Lower leg skin (tissue), 4 donors: ENCODE results near the gene LRRC74B. TPM values are rescaled to one million over a fixed set of nuclear protein-coding genes. Genes with fewer than 3 reads are reported as not detected.
"Not testable (repeated sequence)": the region's sequence is repeated elsewhere in the genome, so short reads cannot be mapped to it uniquely, and the experiment has no call there.

Experiments used
- DNase-seq, 2 donors: peaks; one replicate each; pipeline ENCODE4 v3.0.0-alpha.2; 2019; ENCODE audit warnings: low spot score in 2 of 2
- H3K4me3 ChIP-seq: fragments of 200-600 bp; sonication (generic); 2 replicates; pipeline ENCODE4 v1.5.1; 2017; ENCODE audit warnings: mild to moderate bottlenecking, low read depth; ENCODE audit not compliant: poor library complexity, severe bottlenecking
- POLR2A ChIP-seq, 2 donors: fragments of 450-650 bp; IDR thresholded peaks; one replicate each; pipeline ENCODE4 v1.6.1; 2016 to 2017; ENCODE audit warnings: antibody characterized with exemption in 2 of 2, mild to moderate bottlenecking in 1 of 2, moderate library complexity in 1 of 2
- WGBS, 2 donors: methylation state at CpG; one replicate each; pipeline ENCODE4 v1.1.5; 2018; 5-methylcytosine and 5-hydroxymethylcytosine counted together
- intact Hi-C: fragments of 100-400 bp; cut with DNase I; formaldehyde crosslinking; loops from one replicate; pipeline ENCODE4 v1.15.0; 2023; ENCODE audit warnings: low total_unique reads
- total RNA-seq, 4 donors: library from RNA; depleted of rRNA; stranded (reverse); fragments of >200 nt; gene quantifications; one replicate each; pipeline ENCODE4 v1.1.0, GENCODE V29; 2016
- TF ChIP-seq, protein P1 (sequence below), 3 donors: fragments of 450-650 bp; IDR thresholded peaks; one replicate each; pipeline ENCODE4 v1.5.1; 2016; ENCODE audit warnings: antibody characterized with exemption in 3 of 3, mild to moderate bottlenecking in 3 of 3, moderate library complexity in 2 of 3

LRRC74B gene
- total RNA-seq, 4 donors from 2014 or later: not detected

DNA sequence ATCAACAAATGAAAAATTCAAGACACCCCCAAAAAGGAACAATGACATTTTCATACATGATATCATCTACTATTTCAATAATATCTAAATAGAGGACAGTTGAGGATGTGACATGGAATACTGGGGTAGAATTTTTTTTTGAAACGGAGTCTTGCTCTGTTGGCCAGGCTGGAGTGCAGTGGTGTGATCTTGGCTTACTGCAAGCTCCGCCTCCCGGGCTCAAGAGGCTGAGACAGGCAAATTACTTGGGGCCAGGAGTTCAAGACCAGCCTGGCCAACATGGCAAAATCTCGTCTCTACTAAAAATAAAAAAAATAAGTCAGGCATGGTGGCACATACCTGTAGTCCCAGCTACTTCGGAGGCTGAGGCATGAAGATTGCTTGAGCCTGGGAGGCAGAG, 41.4 kb downstream of the LRRC74B start:
- H3K4me3 ChIP-seq: no peak overlapping the region
- TF ChIP-seq POLR2A (IDR thresholded peaks at IDR 0.05): no peak
- TF ChIP-seq, protein P1, sequence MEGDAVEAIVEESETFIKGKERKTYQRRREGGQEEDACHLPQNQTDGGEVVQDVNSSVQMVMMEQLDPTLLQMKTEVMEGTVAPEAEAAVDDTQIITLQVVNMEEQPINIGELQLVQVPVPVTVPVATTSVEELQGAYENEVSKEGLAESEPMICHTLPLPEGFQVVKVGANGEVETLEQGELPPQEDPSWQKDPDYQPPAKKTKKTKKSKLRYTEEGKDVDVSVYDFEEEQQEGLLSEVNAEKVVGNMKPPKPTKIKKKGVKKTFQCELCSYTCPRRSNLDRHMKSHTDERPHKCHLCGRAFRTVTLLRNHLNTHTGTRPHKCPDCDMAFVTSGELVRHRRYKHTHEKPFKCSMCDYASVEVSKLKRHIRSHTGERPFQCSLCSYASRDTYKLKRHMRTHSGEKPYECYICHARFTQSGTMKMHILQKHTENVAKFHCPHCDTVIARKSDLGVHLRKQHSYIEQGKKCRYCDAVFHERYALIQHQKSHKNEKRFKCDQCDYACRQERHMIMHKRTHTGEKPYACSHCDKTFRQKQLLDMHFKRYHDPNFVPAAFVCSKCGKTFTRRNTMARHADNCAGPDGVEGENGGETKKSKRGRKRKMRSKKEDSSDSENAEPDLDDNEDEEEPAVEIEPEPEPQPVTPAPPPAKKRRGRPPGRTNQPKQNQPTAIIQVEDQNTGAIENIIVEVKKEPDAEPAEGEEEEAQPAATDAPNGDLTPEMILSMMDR (IDR thresholded peaks at IDR 0.05): no peak
- WGBS, 2 donors: 84 to 89% methylated on average over 5 of the region's 5 CpGs
- intact Hi-C loops: no loop called here
- no peak for DNase-seq

DNA sequence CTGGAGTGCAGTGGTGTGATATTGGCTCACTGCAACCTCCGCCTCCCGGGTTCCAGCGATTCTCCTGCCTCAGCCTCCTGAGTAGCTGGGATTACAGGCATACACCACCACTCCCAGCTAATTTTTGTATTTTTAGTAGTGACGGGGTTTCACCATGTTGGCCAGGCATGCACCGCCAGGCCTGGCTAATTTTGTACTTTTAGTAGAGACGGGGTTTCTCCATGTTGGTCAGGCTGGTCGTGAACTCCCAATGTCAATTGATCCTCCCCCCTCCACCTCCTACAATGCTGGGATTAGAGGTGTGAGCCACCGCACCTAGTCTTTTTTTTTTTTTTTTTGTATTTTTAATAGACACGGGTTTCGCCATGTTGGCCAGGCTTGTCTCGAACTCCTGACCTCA, 42.2 kb downstream of the LRRC74B start:
- intact Hi-C loops, DNase-seq: not testable (repeated sequence)
- WGBS, 2 donors: 93 to 94% methylated on average over 11 of the region's 11 CpGs

DNA sequence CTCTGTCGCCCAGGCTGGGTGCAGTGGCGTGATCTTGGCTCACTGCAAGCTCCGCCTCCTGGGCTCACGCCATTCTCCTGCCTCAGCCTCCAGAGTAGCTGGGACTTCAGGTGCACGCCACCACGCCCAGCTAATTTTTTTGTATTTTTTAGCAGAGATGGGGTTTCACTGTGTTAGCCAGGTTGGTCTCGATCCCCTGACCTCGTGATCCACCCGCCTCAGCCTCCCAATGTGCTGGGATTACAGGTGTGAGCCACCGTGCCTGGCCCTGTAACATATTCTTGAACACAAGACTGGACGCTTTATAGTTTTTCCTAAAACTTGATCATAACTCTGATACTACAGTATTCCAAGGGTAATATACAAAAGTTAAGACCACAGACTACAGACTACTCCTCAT, 45.5 kb downstream of the LRRC74B start:
- intact Hi-C loops, H3K4me3 ChIP-seq, DNase-seq: not testable (repeated sequence)
- 89 to 90% methylated on average over 11 of the region's 11 CpGs for WGBS, 2 donors

More for the DNA sequence above, 42.2 kb downstream of the LRRC74B start:
- H3K4me3 ChIP-seq: not testable (repeated sequence)

DNA sequence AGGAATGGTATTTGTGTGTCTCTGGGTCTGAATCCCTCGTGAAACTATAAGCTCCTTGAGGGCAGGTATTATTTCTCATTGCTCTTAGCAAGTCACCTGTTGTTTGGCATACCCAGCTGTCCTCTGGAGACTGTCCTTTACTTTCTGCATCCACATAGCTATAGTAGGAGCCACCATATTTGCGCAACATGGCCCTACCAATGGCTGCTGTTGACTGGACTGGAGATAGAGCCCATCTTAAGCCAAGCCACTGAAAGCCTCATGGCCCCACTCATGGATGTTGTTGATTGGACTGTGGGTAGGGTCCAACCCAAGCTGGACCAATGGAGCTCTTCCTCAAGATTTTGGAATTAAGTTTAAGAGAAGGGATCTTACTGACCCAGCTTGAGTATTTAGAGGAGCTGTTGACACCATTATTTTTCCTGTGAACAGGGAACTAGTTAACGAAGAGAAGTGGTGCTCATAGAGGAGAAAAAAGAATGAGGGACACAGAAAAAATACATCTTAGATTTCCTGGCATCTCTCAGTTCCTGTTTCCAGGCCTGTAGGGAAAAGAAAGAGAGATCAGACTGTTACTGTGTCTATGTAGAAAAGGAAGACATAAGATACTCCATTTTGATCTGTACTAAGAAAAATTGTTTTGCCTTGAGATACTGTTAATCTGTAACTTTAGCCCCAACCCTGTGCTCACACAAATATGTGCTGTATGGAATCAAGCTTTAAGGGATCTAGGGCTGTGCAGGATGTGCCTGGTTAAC, 47.2 kb downstream of the LRRC74B start:
- TF ChIP-seq, protein P1 (IDR thresholded peaks at IDR 0.05): no peak
- no peak for TF ChIP-seq POLR2A (IDR thresholded peaks at IDR 0.05)
- H3K4me3 ChIP-seq: no peak overlapping the region
- no peak for DNase-seq
- intact Hi-C loops: no loop called here
- 94 to 95% methylated on average over 3 of the region's 3 CpGs for WGBS, 2 donors

DNA sequence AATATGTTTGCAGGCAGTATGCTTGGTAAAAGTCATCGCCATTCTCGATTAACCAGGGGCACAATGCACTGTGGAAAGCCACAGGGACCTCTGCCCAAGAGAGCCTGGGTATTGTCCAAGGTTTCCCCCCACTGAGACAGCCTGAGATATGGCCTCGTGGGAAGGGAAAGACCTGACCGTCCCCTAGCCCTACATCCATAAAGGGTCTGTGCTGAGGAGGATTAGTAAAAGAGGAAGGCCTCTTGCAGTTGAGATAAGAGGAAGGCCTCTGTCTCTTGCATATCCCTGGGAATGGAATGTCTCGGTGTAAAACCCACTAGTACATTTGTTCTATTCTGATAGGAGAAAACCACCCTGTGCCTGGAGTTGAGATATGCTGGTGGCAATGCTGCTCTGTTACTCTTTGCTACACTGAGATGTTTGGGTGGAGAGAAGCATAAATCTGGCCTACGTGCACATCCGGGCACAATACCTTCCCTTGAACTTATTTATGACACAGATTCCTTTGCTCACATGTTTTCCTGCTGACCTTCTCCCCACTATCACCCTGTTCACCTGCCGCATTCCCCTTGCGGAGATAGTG, 47.9 kb downstream of the LRRC74B start:
- intact Hi-C loops, DNase-seq, H3K4me3 ChIP-seq: not testable (repeated sequence)
- WGBS, 2 donors: 82 to 83% methylated on average over 9 of the region's 9 CpGs

- WGBS, 2 donors: 60 to 62% methylated on average over 5 of the region's 5 CpGs
- TF ChIP-seq, protein P1 (IDR thresholded peaks at IDR 0.05): no peak
- no peak for TF ChIP-seq POLR2A (IDR thresholded peaks at IDR 0.05)
- no peak overlapping the region for H3K4me3 ChIP-seq
- intact Hi-C loops: no loop called here
- DNase-seq: no peak
These were observed 49.4 kb downstream of the LRRC74B start for GRCh38 chr22:21094911-21095772.

DNA sequence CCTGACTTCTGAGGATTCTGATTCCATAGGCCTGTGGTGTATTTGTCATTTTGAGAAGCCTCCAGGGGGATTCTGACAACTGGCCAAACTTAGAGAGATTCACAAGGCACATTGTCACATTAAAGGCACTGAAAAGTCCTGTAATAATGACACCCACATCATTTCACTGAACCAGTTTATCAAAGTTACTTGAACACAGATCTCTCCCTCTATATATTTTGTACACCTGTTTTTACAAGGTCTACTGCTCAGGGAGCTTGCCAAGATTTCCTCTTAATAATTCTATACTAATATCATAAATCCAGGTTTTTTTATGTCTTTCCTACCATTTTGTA, 50.0 kb downstream of the LRRC74B start:
- no peak for TF ChIP-seq POLR2A (IDR thresholded peaks at IDR 0.05)
- TF ChIP-seq, protein P1 (IDR thresholded peaks at IDR 0.05): no peak
- no peak for DNase-seq
- H3K4me3 ChIP-seq: no peak overlapping the region
- intact Hi-C loops: no loop called here

DNA sequence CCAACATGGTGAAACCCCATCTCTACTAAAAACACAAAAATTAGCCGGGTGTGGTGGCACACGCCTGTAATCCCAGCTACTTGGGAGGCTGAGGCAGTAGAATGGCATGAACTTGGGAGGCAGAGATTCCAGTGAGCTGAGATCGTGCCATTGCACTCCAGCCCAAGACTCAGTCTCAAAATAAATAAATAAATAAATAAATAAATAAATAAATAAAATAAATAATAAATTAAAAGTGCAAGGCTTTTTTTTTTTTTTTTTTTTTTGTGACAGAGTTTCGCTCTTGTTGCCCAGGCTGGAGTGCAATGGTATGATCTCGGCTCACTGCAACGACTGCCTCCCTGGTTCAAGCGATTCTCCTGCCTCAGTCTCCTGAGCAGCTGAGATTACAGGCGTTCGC, 51.1 kb downstream of the LRRC74B start:
- WGBS, 2 donors: 93 to 94% methylated on average over 9 of the region's 9 CpGs
- intact Hi-C loops, H3K4me3 ChIP-seq, DNase-seq: not testable (repeated sequence)
